ENCODE results near the gene FAM3D. TPM values are rescaled to one million over a fixed set of nuclear protein-coding genes. Genes with fewer than 3 reads are reported as not detected.

FAM3D gene
- total RNA-seq, 4 donors from 2014 or later, result not detected

GRCh38 chr3:58661836-58662420 lies 4.6 kb downstream of the FAM3D start:
- TF ChIP-seq POLR2A (IDR thresholded peaks at IDR 0.05; ENCODE audit: low read depth), result no peak
- TF ChIP-seq, protein P1, sequence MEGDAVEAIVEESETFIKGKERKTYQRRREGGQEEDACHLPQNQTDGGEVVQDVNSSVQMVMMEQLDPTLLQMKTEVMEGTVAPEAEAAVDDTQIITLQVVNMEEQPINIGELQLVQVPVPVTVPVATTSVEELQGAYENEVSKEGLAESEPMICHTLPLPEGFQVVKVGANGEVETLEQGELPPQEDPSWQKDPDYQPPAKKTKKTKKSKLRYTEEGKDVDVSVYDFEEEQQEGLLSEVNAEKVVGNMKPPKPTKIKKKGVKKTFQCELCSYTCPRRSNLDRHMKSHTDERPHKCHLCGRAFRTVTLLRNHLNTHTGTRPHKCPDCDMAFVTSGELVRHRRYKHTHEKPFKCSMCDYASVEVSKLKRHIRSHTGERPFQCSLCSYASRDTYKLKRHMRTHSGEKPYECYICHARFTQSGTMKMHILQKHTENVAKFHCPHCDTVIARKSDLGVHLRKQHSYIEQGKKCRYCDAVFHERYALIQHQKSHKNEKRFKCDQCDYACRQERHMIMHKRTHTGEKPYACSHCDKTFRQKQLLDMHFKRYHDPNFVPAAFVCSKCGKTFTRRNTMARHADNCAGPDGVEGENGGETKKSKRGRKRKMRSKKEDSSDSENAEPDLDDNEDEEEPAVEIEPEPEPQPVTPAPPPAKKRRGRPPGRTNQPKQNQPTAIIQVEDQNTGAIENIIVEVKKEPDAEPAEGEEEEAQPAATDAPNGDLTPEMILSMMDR (IDR thresholded peaks at IDR 0.05), result no peak
- DNase-seq (ENCODE audit: extremely low spot score), result no peak
- Histone ChIP-seq H3K36me3 (no peaks in the 10 kb centered on the region), H3K4me1 (peaks cover 0 to 5% (median 3%) of the 10 kb centered on the region in 4 donors), H3K9me3 (no peaks in the 10 kb centered on the region), H3K27me3 (peaks cover 0 to 2% (median 0%) of the 10 kb centered on the region in 4 donors), H3K4me3 (no peak overlapping the region), H3K27ac (replicated peaks in 1 of 4) (no peak overlapping the region)
- 70% methylated on average over 6 of the region's 6 CpGs for WGBS
- intact Hi-C loops (cut with DNase I), result no loop called here

DNA sequence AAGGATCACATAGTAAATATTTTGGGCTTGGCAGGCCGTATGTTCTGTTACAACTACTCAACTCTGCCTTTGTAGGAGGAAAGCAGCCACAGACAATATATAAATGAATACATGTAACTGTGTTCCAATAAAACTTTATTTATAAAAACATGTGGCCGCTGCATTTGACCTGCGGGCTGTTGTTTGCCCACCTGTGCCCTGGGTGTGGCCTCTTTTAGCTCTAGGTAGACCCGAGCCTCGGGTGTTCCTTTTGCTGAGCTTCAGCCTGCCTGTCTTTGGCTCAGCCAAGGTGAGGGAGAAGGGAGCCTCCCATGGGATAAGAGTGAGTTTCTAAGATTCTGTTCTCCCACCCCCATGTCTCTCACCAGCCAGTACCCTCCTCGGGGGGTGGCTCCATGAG lies 5.6 kb downstream of the FAM3D start:
- TF ChIP-seq POLR2A (IDR thresholded peaks at IDR 0.05; ENCODE audit: low read depth), result no peak
- no peak for TF ChIP-seq EP300 (IDR thresholded peaks at IDR 0.05)
- TF ChIP-seq, protein P1 (IDR thresholded peaks at IDR 0.05), result no peak
- no peak for TF ChIP-seq POLR2AphosphoS5 (IDR thresholded peaks at IDR 0.05)
- H3K4me1 ChIP-seq, result peaks cover 0 to 5% (median 3%) of the 10 kb centered on the region in 4 donors
- intact Hi-C loops (cut with DNase I), result no loop called here
- no peak overlapping the region for H3K4me3 ChIP-seq
- no peak for DNase-seq (ENCODE audit: extremely low spot score)
- 72% methylated on average over 6 of the region's 6 CpGs for WGBS
- no peaks in the 10 kb centered on the region for H3K9me3 ChIP-seq
- H3K36me3 ChIP-seq, result no peaks in the 10 kb centered on the region
- no peak overlapping the region for H3K27ac ChIP-seq (replicated peaks in 1 of 4)
- H3K27me3 ChIP-seq, result peaks cover 0 to 11% (median 0%) of the 10 kb centered on the region in 4 donors

DNA sequence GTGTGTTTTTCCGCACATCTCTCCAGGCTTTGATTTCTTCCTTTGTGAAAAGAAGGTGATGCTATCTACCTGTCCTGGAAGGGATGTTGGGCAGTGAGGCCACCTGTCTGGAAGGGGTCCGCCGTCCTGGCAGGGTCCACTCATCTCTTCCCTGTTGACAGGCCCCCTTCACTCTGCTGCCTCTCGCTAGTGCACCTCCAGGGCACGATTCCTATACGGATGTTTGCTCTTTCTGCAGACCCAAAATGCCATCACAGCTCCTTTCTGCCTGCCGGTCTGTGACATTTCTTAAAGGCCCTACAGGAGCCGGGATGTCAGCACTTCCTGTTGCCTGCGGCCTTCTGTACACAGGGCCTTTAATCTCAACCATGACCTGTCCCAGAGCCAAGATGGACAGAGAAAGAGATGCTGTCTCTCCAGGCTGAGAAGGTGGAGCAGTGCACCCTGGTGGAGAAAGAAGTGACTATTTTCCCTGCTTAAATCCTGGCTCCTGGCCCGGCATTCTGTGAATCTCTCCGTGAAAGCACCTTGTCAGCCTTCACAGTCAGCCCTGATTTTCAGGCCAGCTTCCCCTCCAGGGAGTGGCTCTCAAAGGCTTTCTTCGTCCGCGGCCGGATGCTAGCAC lies 7.4 kb downstream of the FAM3D start:
- H3K9me3 ChIP-seq, result no peaks in the 10 kb centered on the region
- WGBS, result 65% methylated on average over 15 of the region's 15 CpGs
- TF ChIP-seq, protein P1 (IDR thresholded peaks at IDR 0.05), result peak in 2 of 3 experiments; percentile 16 to 34
- no peak for TF ChIP-seq POLR2AphosphoS5 (IDR thresholded peaks at IDR 0.05)

GRCh38 chr3:58658508-58658907 lies 8.1 kb downstream of the FAM3D start:
- Histone ChIP-seq H3K9me3 (no peaks in the 10 kb centered on the region), H3K4me1 (peaks cover 0 to 5% (median 3%) of the 10 kb centered on the region in 4 donors), H3K4me3 (no peak overlapping the region), H3K36me3 (no peaks in the 10 kb centered on the region), H3K27ac (replicated peaks in 1 of 4) (no peak overlapping the region), H3K27me3 (peaks cover 0 to 11% (median 0%) of the 10 kb centered on the region in 4 donors)
- whole genome bisulfite sequencing, result 100% methylated on average over 3 of the region's 4 CpGs
- TF ChIP-seq POLR2AphosphoS5 (IDR thresholded peaks at IDR 0.05) (no peak), EP300 (IDR thresholded peaks at IDR 0.05) (no peak), POLR2A (IDR thresholded peaks at IDR 0.05; ENCODE audit: low read depth) (no peak)
- TF ChIP-seq, protein P1 (IDR thresholded peaks at IDR 0.05), result no peak
- DNase-seq (ENCODE audit: extremely low spot score), result no peak
- intact Hi-C loops (cut with DNase I), result no loop called here

More for the DNA sequence above, 7.4 kb downstream of the FAM3D start:
- H3K27ac ChIP-seq (replicated peaks in 1 of 4), result no peak overlapping the region
- H3K36me3 ChIP-seq, result no peaks in the 10 kb centered on the region
- peaks cover 0 to 5% (median 3%) of the 10 kb centered on the region in 4 donors for H3K4me1 ChIP-seq
- no peak overlapping the region for H3K4me3 ChIP-seq
- peaks cover 0 to 11% (median 0%) of the 10 kb centered on the region in 4 donors for H3K27me3 ChIP-seq
- DNase-seq (ENCODE audit: extremely low spot score), result no peak
- intact Hi-C loops (cut with DNase I), result no loop called here
